ENCODE results near the gene ACSL3.
"Not testable (repeated sequence)": the region's sequence is repeated elsewhere in the genome, so short reads cannot be mapped to it uniquely, and the experiment has no call there.

The ACSL3 gene

GRCh38 chr2:222915092-222915957 lies 54.5 kb downstream of the ACSL3 start:
- DNase-seq = no peak

DNA sequence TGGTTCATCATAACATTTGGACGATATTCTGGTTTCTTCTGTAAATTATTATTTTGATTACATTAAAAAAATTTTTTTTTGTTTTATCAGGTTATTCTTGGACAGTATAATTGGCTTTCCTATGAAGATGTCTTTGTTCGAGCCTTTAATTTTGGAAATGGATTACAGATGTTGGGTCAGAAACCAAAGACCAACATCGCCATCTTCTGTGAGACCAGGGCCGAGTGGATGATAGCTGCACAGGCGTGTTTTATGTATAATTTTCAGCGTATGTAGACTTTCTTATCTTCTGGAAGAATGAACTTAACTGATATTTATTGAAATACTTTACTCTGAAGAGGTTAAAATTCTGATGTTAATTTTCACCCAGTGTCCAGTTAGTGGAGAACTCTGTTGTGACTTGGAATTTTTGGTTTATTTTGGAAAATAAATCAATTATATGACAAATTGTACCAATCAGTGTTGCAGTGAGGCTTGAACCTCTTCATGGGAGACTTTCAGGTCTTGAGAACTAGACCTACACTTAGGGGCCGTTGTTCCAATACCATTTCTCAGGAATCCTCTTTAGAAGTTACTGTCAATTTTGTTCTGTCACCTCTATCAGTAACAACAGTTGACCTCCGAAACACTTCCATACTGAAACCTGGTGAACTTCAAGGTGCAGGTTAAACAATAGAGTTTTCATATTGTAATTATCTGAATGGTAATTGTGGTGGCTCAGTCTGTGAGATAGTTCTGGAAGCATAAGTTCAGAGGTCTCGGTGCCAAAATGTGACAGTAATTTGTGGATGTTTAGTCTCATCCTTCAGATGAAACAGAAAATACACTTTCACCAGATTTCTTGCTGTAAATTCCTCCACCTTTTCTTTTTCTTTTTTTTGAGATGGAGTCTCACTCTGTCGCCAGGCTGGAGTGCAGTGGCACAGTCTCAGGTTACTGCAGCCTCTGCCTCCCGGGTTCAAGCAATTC lies 55.7 kb downstream of the ACSL3 start:
- no peak for DNase-seq

DNA sequence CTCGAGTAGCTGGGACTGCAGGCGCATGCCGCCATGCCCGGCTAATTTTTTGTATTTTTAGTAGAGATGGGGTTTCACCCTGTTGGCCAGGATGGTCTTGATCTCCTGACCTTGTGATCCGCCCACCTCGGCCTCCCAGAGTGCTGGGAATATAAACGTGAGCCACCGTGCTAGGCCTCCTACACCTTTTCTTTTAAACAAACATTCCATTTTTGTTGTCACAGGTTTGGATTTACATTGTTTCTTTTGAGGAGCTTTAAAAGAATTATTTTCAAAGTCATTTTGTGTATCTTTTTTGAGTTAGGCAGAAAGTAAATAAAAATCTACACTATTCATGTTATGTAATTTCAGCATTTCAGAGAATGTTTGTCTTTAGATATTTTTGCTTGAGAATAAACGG lies 56.4 kb downstream of the ACSL3 start:
- DNase-seq = not testable (repeated sequence)

DNA sequence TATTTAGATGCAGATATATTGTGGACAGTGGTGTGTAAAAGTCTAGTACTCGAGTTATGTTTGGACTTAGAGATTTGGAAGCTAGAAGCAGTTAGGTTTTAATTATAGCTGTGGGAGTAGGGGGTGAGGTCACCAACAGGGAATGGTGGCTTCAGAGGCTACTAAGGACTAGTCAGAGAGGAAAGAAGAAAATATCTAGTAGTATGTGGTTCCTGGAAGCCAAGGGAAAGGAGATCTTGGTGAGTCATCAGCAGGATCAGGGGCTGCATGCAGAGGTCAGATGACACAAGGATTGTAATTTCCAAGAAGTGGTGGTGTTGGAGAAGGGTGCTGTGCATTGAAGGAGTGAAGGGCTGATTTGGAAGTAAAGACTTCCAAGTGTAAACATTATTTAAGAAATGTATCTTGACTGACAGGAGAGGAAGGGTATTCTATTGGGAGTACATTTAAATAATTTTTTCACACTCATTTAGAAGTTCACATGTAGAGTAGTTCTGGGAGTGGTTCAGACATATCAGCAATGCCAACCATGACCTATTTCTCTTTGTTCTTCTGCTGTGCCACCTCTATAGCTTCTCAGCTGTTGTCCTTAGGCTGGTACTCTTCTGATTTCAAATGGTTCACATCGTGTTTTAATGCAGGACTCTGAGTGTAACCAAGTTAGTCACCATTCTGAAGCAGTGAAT lies 59.1 kb downstream of the ACSL3 start:
- DNase-seq = no peak

DNA sequence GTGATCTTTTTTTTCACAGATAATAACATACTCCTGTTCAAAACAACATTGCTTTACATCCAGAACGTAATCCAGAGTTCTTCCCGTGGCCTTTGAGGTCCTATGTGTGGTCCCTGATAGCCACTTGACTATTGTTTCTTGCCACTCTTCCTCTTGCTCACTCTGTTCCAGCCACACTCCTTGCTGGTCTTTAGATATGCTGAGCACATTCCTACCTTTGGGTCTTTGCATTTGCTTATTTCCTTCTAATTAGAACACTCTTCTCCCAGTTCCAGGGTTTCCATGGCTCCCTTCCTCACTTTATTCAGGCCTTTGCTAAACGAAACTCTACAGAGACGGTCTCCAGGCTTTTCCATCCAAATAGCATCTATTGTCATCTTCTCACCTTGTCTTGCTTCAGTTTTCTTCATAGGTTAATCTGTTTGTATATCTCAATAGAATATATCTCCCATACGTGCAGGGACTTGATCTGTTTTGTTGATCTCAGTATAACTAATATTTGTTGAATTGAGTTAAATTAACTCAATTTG lies 59.9 kb downstream of the ACSL3 start:
- DNase-seq = no peak

GRCh38 chr2:222922019-222922800 lies 61.4 kb downstream of the ACSL3 start:
- DNase-seq = no peak

DNA sequence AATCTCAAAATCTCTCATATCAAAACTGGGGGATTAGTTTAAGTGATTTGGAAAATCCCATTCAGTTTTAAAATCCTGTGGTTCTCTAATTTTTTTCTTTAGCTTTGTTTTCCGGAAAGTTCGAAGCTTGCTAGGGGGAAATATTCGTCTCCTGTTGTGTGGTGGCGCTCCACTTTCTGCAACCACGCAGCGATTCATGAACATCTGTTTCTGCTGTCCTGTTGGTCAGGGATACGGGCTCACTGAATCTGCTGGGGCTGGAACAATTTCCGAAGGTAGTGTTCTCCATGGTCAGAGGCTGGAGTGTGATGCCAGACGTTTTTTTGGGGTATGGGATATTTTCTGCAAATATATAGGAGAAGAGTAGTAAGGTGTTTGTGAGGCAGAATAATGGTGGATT lies 66.1 kb downstream of the ACSL3 start:
- no peak for DNase-seq

GRCh38 chr2:222927600-222927999 lies 66.8 kb downstream of the ACSL3 start:
- no peak for DNase-seq

GRCh38 chr2:222928335-222928734 lies 67.5 kb downstream of the ACSL3 start:
- no peak for DNase-seq

GRCh38 chr2:222930862-222931261 lies 70.0 kb downstream of the ACSL3 start:
- no peak for DNase-seq

DNA sequence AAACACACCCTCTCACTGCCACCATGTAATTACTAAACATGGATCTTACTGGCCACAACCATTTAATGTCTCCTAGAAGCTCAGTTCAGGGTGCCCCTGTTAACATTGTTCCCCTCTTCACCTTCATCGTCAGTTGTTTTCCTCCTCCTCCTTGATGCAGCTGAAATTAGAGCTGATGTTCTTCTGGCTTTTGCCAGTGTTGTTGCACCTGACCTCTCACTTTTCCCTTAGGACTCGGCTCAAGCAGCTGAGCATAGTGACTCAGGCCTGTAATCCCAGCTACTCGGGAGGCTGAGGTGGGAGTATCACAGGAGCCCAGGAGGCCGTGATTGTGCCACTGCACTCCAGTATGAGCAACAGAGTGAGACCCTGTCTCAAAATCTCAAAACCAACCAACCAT lies 70.8 kb downstream of the ACSL3 start:
- no peak for DNase-seq

- DNase-seq = no peak
These were observed 72.6 kb downstream of the ACSL3 start for GRCh38 chr2:222933458-222933857.

GRCh38 chr2:222935688-222936298 lies 75.0 kb downstream of the ACSL3 start:
- DNase-seq = no peak

DNA sequence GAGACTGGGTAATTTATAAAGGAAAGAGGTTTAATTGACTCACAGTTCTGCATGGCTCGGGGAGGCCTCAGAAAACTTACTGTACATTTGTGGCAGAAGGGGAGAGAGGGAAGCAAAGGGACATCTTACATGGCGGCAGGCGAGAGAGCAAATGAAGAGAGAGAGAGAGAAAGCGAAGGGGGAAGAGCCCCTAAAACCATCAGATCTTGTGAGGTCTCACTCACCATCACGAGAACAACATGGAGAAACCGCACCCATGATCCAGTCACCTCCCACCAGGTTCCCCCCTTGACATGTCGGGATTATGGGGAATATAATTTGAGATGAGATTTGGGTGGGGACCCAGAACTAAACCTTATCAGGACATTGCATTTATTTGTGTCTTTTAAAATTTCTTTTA lies 75.9 kb downstream of the ACSL3 start:
- no peak for DNase-seq

DNA sequence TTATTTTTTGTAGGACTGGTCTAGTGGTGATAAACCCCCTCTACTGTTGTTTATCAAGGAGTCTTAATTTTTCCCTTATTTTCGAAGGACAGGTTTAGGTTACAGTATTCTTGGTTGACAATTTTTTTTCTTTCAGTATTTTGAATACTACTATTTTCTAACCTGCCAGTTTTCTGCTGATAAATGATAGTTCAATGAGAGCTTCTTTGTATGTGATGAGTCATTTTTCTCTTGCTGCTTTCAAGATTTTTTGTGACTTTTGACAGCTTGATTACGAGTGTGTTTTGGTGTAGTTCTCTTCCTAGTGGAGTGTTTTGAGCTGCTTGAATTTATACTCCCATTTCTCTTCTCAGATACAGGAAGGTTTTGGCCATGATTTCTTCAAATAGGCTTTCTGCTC lies 77.5 kb downstream of the ACSL3 start:
- DNase-seq = no peak

DNA sequence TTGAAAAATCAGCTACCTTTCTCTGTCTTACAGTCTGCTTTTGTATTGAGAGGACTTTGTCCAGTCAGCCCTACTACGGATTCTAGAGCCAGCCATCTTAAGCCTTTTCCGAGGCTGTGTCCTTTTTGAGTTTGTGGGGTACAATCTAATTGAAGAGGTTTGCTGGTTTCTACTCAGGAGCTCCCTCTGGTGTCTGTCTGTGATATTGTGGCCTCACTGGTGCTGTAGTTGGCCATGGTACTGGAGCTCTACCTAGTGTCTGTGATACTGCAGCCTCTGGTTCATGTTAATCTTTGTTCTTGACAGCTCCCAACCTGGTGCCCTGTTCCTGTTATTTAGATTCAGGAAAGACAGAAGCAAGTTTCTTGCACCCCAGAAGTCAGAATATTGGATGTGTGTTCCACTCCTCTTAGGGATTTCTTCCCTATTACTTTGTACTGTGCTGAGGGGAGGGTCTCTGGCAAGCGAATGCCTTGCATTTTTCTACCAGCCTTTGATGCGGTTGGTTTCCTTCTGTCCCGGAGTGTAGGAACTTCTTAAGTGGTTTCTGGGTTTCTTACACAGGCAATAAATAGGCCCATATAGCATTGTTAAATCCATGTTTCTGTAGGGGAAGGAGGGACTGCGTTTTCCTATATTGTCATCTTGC lies 78.5 kb downstream of the ACSL3 start:
- no peak for DNase-seq

DNA sequence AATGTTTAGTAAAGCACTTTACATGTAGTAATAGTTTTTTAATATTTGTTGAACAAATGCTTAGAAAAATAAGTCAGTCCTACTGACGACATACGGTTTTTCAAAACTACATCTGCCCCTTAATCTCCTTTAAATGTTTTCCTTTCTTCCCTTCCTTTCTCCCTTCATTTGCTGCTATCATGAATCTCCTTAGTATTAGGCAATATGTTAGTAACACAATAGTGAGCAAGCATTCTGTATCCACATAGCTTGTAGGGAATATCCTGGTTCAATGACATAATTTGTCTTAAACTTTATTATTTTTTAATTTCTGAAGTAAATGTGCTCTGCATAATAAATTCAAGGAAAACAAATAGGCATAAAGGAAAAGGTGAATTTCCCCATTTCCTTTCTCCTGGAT lies 79.1 kb downstream of the ACSL3 start:
- DNase-seq = no peak

DNA sequence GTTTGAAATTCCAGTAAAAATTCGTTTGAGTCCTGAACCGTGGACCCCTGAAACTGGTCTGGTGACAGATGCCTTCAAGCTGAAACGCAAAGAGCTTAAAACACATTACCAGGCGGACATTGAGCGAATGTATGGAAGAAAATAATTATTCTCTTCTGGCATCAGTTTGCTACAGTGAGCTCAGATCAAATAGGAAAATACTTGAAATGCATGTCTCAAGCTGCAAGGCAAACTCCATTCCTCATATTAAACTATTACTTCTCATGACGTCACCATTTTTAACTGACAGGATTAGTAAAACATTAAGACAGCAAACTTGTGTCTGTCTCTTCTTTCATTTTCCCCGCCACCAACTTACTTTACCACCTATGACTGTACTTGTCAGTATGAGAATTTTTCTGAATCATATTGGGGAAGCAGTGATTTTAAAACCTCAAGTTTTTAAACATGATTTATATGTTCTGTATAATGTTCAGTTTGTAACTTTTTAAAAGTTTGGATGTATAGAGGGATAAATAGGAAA lies 80.7 kb downstream of the ACSL3 start:
- no peak for DNase-seq

DNA sequence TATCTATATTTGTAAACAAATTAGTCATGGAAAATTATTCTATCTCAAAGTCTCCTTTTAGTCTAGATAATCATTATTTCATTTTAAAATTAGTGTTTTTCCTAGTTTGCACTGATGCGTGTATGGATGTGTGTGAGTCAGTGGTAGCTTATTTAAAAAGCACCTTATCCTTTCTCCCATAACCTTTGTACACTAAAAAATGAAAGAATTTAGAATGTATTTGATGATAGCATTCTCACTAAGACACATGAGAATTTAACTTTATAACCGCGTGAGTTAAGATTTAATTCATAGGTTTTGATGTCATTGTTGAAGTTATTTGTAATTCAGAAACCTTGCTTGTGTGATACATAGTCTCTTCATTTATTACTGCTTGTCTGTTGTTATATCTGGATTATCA lies 81.7 kb downstream of the ACSL3 start:
- no peak for DNase-seq

DNA sequence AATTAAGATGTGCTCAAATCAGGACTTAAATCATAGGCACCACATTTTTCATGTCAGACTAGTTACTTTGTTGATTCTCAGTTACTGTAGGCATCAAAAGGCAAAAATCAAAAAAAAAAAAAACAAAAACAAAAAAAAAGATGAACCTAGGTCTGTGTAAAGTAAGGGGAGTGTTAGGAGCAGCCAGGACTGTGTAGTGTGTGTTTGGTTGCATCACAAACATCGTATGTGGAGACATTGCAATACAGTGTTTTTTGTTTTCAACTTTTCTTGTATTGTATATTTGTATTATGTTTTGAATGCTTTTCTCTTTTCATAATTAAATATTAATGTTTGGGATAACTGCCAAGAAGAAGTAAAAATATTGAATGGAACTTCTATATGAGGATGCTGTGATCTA lies 82.1 kb downstream of the ACSL3 start:
- DNase-seq = no peak

- DNase-seq = no peak
These were observed 83.0 kb downstream of the ACSL3 start for GRCh38 chr2:222943820-222944219.
